Sciatic nerve (tissue), 1 donor: ENCODE measurements around the gene ITGB3. TPM values are rescaled to one million over a fixed set of nuclear protein-coding genes. Genes with fewer than 3 reads are reported as not detected.

ENCODE experiments used
- total RNA-seq: library from RNA; stranded (reverse); fragmentation: NEBNext Ultra II Directional; extraction: Animal tissue kit (Norgen Biotek cat#: 25700); gene quantifications from one replicate; pipeline ENCODE4 v1.2.1, GENCODE V29; 2021
- donor health status: DM: no; HTN: no; CAD: no.

The ITGB3 gene
- total RNA-seq, 1 donor from 2014 or later: 30.2 TPM

Other genes with a start within 250 kb of the ITGB3 start
- 129 TPM for gene CDC27, start 64.5 kb upstream of the ITGB3 start, total RNA-seq
- gene MYL4, start 44.5 kb upstream of the ITGB3 start, total RNA-seq: 3.9 TPM
- gene EFCAB13, start 70.1 kb downstream of the ITGB3 start, total RNA-seq: 24.5 TPM